ENCODE results near the gene PHTF2. TPM values are rescaled to one million over a fixed set of nuclear protein-coding genes. Genes with fewer than 3 reads are reported as not detected.

Gene PHTF2
- total RNA-seq, 1 experiment from 2014 or later: 26.7 TPM

- peaks cover 30% of the 10 kb centered on the region for H3K79me2 ChIP-seq (ENCODE audit: insufficient read depth, low read length)
- no peaks in the 10 kb centered on the region for H3K4me1 ChIP-seq (ENCODE audit: control insufficient read depth in 1 of 2, insufficient read depth in 2 of 2, low read length in 2 of 2)
- ChIA-PET CTCF (no interaction called here), POLR2A (no interaction called here), RAD21 (ENCODE audit: low non-redundant PET in 1 of 2, low total read pairs in 2 of 2, uncharacterized antibody in 2 of 2, unreplicated experiment in 2 of 2) (no interaction called here)
- no TSS peak for BruUV-seq (replicated peaks)
- no peaks in the 10 kb centered on the region for H4K20me1 ChIP-seq (ENCODE audit: insufficient read depth)
- no peaks in the 10 kb centered on the region for H3K9me2 ChIP-seq (ENCODE audit: insufficient read depth)
- H3K36me3 ChIP-seq (ENCODE audit: control insufficient read depth in 1 of 2, insufficient read depth in 2 of 2, low read length in 2 of 2): no peaks in the 10 kb centered on the region
- no peak overlapping the region for H3K4me2 ChIP-seq (ENCODE audit: low read length)
- H3K9ac ChIP-seq (ENCODE audit: low read length): no peak overlapping the region
- no peak overlapping the region for H2AFZ ChIP-seq (ENCODE audit: low read depth, low read length, poor library complexity, severe bottlenecking)
- no peaks in the 10 kb centered on the region for H3K9me3 ChIP-seq (ENCODE audit: control insufficient read depth in 1 of 2, insufficient read depth in 1 of 2, low read depth in 1 of 2, low read length in 2 of 2)
- DNase-seq (ENCODE audit: low read depth, low spot score): no peak
- no peak overlapping the region for H3K4me3 ChIP-seq (replicated peaks in 1 of 2; ENCODE audit: low read depth in 1 of 2, low read length in 2 of 2)
- intact Hi-C loops (cut with micrococcal nuclease): no loop called here
- no peaks in the 10 kb centered on the region for H3K27me3 ChIP-seq (ENCODE audit: insufficient read depth, low read length)
- H3K27ac ChIP-seq (ENCODE audit: low read depth, low read length): no peak overlapping the region
- TF ChIP-seq EZH2phosphoT487 (IDR thresholded peaks at IDR 0.05; ENCODE audit: borderline replicate concordance) (no peak), CEBPB (IDR thresholded peaks at IDR 0.05; ENCODE audit: low read depth) (no peak), POLR2AphosphoS5 (IDR thresholded peaks at IDR 0.05; ENCODE audit: low read depth, low read length) (no peak), TCF7L2 (IDR thresholded peaks at IDR 0.05; ENCODE audit: borderline replicate concordance, extremely low read depth, insufficient read depth, insufficient read length) (no peak), YY1 (IDR thresholded peaks at IDR 0.05; ENCODE audit: extremely low read depth, insufficient replicate concordance, low read depth, low read length) (no peak), ELF1 (IDR thresholded peaks at IDR 0.05; ENCODE audit: borderline replicate concordance, low read depth) (no peak), RAD21 (IDR thresholded peaks at IDR 0.05; ENCODE audit: low read depth) (no peak), POLR2A (IDR thresholded peaks at IDR 0.05; ENCODE audit: borderline replicate concordance, extremely low read depth, insufficient read depth, insufficient read length) (no peak), SIN3A (IDR thresholded peaks at IDR 0.05; ENCODE audit: low read depth) (no peak), MAX (IDR thresholded peaks at IDR 0.05) (no peak), ZBTB33 (IDR thresholded peaks at IDR 0.05; ENCODE audit: extremely low read depth, insufficient replicate concordance, low read length) (no peak), CBX3 (IDR thresholded peaks at IDR 0.05; ENCODE audit: low read depth) (no peak), ZNF274 (IDR thresholded peaks at IDR 0.05; ENCODE audit: low read depth, low read length) (no peak), FOSL1 (IDR thresholded peaks at IDR 0.05; ENCODE audit: low read depth) (no peak)
- TF ChIP-seq, protein P1, sequence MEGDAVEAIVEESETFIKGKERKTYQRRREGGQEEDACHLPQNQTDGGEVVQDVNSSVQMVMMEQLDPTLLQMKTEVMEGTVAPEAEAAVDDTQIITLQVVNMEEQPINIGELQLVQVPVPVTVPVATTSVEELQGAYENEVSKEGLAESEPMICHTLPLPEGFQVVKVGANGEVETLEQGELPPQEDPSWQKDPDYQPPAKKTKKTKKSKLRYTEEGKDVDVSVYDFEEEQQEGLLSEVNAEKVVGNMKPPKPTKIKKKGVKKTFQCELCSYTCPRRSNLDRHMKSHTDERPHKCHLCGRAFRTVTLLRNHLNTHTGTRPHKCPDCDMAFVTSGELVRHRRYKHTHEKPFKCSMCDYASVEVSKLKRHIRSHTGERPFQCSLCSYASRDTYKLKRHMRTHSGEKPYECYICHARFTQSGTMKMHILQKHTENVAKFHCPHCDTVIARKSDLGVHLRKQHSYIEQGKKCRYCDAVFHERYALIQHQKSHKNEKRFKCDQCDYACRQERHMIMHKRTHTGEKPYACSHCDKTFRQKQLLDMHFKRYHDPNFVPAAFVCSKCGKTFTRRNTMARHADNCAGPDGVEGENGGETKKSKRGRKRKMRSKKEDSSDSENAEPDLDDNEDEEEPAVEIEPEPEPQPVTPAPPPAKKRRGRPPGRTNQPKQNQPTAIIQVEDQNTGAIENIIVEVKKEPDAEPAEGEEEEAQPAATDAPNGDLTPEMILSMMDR (IDR thresholded peaks at IDR 0.05 in 2 of 3, conservative IDR thresholded peaks at IDR 0.05 in 1 of 3; ENCODE audit: borderline replicate concordance in 1 of 3, insufficient read depth in 1 of 3, low read depth in 2 of 3, low read length in 2 of 3): no peak
- no peak for ATAC-seq
Observed at GRCh38 chr7:77753173-77753572, 45.4 kb upstream of the PHTF2 start.

Measured in HCT116 (cell line).